ENCODE data around the gene RAB4A. TPM values are rescaled to one million over a fixed set of nuclear protein-coding genes. Genes with fewer than 3 reads are reported as not detected.

The RAB4A gene
- total and polyA plus RNA-seq, 9 of the 15 experiments (the other 6 are each of a cell fraction or from before 2014, with no cell fraction given), result 8.3 to 61.0 (median 26.7) TPM

DNA sequence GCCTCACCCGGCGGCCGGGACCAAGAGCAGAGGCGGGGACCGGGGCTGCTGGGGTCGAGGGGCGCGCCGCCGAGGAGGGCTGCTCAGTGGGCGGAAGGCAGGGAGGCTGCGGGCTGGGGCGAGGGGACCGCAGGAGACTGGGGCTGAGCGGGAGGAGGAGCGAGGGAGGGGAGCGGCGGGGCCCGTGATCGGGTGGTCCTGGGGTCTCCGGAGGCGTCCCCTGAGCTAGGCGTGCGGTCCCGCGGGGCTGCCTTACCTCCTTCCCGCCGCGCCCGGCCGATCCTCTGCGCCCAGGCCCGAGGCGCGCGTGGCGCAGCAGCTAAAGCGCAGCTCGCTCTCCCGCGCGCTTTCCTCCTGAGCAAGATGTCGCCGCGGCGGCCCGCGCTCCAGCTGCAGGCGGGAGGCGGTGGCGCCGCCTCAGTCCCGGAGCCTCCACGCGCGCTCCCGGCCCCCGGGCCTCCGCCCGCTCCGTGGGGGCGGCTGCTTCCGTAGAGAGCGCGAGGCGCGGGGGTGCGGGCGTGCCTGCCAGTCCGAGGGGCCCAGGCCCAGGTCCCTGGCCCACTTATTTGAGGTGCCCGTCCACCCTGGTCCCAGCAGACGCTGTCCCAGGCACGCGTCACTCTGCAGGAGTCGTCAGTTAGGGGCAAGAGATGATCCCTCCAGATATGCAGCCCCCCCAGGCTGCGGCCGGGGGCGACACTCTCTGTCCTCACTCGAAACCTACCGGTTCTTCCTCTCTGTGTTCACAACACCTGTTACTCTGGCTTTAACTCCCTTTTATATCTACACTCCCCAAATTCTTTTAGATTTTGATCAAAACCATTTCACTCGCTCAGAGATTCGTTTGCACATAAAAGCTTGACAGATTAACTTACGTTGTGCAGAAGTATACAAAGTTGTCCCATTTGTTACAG is 72.0 kb downstream of the RAB4A start, which contains the start of gene CCSAP (continued):
- TF ChIP-seq, protein P1, sequence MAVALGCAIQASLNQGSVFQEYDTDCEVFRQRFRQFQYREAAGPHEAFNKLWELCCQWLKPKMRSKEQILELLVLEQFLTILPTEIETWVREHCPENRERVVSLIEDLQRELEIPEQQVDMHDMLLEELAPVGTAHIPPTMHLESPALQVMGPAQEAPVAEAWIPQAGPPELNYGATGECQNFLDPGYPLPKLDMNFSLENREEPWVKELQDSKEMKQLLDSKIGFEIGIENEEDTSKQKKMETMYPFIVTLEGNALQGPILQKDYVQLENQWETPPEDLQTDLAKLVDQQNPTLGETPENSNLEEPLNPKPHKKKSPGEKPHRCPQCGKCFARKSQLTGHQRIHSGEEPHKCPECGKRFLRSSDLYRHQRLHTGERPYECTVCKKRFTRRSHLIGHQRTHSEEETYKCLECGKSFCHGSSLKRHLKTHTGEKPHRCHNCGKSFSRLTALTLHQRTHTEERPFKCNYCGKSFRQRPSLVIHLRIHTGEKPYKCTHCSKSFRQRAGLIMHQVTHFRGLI (CRISPR knock-in tag; IDR thresholded peaks at IDR 0.05), result no peak
- TF ChIP-seq, protein P2, sequence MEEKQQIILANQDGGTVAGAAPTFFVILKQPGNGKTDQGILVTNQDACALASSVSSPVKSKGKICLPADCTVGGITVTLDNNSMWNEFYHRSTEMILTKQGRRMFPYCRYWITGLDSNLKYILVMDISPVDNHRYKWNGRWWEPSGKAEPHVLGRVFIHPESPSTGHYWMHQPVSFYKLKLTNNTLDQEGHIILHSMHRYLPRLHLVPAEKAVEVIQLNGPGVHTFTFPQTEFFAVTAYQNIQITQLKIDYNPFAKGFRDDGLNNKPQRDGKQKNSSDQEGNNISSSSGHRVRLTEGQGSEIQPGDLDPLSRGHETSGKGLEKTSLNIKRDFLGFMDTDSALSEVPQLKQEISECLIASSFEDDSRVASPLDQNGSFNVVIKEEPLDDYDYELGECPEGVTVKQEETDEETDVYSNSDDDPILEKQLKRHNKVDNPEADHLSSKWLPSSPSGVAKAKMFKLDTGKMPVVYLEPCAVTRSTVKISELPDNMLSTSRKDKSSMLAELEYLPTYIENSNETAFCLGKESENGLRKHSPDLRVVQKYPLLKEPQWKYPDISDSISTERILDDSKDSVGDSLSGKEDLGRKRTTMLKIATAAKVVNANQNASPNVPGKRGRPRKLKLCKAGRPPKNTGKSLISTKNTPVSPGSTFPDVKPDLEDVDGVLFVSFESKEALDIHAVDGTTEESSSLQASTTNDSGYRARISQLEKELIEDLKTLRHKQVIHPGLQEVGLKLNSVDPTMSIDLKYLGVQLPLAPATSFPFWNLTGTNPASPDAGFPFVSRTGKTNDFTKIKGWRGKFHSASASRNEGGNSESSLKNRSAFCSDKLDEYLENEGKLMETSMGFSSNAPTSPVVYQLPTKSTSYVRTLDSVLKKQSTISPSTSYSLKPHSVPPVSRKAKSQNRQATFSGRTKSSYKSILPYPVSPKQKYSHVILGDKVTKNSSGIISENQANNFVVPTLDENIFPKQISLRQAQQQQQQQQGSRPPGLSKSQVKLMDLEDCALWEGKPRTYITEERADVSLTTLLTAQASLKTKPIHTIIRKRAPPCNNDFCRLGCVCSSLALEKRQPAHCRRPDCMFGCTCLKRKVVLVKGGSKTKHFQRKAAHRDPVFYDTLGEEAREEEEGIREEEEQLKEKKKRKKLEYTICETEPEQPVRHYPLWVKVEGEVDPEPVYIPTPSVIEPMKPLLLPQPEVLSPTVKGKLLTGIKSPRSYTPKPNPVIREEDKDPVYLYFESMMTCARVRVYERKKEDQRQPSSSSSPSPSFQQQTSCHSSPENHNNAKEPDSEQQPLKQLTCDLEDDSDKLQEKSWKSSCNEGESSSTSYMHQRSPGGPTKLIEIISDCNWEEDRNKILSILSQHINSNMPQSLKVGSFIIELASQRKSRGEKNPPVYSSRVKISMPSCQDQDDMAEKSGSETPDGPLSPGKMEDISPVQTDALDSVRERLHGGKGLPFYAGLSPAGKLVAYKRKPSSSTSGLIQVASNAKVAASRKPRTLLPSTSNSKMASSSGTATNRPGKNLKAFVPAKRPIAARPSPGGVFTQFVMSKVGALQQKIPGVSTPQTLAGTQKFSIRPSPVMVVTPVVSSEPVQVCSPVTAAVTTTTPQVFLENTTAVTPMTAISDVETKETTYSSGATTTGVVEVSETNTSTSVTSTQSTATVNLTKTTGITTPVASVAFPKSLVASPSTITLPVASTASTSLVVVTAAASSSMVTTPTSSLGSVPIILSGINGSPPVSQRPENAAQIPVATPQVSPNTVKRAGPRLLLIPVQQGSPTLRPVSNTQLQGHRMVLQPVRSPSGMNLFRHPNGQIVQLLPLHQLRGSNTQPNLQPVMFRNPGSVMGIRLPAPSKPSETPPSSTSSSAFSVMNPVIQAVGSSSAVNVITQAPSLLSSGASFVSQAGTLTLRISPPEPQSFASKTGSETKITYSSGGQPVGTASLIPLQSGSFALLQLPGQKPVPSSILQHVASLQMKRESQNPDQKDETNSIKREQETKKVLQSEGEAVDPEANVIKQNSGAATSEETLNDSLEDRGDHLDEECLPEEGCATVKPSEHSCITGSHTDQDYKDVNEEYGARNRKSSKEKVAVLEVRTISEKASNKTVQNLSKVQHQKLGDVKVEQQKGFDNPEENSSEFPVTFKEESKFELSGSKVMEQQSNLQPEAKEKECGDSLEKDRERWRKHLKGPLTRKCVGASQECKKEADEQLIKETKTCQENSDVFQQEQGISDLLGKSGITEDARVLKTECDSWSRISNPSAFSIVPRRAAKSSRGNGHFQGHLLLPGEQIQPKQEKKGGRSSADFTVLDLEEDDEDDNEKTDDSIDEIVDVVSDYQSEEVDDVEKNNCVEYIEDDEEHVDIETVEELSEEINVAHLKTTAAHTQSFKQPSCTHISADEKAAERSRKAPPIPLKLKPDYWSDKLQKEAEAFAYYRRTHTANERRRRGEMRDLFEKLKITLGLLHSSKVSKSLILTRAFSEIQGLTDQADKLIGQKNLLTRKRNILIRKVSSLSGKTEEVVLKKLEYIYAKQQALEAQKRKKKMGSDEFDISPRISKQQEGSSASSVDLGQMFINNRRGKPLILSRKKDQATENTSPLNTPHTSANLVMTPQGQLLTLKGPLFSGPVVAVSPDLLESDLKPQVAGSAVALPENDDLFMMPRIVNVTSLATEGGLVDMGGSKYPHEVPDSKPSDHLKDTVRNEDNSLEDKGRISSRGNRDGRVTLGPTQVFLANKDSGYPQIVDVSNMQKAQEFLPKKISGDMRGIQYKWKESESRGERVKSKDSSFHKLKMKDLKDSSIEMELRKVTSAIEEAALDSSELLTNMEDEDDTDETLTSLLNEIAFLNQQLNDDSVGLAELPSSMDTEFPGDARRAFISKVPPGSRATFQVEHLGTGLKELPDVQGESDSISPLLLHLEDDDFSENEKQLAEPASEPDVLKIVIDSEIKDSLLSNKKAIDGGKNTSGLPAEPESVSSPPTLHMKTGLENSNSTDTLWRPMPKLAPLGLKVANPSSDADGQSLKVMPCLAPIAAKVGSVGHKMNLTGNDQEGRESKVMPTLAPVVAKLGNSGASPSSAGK (IDR thresholded peaks at IDR 0.05), result peak; percentile 59
- TF ChIP-seq NFIC (IDR thresholded peaks at IDR 0.05), result no peak
- no peak for TF ChIP-seq HOMEZ (CRISPR knock-in tag; IDR thresholded peaks at IDR 0.05)
- TF ChIP-seq SMARCB1 (IDR thresholded peaks at IDR 0.05; ENCODE audit: insufficient read length, low read depth), result no peak
- 0 out of 2 replicates have a peak, but pooled peaks have one; percentile 69 for TF ChIP-seq HDAC6 (IDR thresholded peaks at IDR 0.05; ENCODE audit: low read depth, low read length)
- TF ChIP-seq, protein P3, sequence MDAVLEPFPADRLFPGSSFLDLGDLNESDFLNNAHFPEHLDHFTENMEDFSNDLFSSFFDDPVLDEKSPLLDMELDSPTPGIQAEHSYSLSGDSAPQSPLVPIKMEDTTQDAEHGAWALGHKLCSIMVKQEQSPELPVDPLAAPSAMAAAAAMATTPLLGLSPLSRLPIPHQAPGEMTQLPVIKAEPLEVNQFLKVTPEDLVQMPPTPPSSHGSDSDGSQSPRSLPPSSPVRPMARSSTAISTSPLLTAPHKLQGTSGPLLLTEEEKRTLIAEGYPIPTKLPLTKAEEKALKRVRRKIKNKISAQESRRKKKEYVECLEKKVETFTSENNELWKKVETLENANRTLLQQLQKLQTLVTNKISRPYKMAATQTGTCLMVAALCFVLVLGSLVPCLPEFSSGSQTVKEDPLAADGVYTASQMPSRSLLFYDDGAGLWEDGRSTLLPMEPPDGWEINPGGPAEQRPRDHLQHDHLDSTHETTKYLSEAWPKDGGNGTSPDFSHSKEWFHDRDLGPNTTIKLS (IDR thresholded peaks at IDR 0.05; ENCODE audit: borderline replicate concordance, low read depth), result no peak; the same call in 1 of the 2 replicates
- TF ChIP-seq ZBED1 (IDR thresholded peaks at IDR 0.05), result no peak; the same call in 1 of the 2 replicates
- TF ChIP-seq MECOM (CRISPR knock-in tag; IDR thresholded peaks at IDR 0.05), result no peak
